ENCODE data around the gene PANK4. TPM values are rescaled to one million over a fixed set of nuclear protein-coding genes. Genes with fewer than 3 reads are reported as not detected.
"Not testable (repeated sequence)": the region's sequence is repeated elsewhere in the genome, so short reads cannot be mapped to it uniquely, and the experiment has no call there.

Gene PANK4
- total and polyA plus RNA-seq, 2 experiments from 2014 or later, result 18.5 to 21.3 TPM

GRCh38 chr1:2571348-2571747 is 45.0 kb upstream of the PANK4 start:
- peaks cover 10% of the 10 kb centered on the region for H3K4me1 ChIP-seq (ENCODE audit: insufficient read depth)
- 82% methylated on average over 9 of the region's 9 CpGs for WGBS (ENCODE audit: low lambda C conversion rate, missing lambda C conversion rate)
- no peaks in the 10 kb centered on the region for H3K27me3 ChIP-seq
- no peaks in the 10 kb centered on the region for H3K9me3 ChIP-seq (ENCODE audit: low read depth)
- no peak for DNase-seq (ENCODE audit: low spot score)
- no peak overlapping the region for H3K27ac ChIP-seq
- H3K4me3 ChIP-seq, result no peak overlapping the region
- no peaks in the 10 kb centered on the region for H3K9me2 ChIP-seq (replicated peaks; ENCODE audit: insufficient read depth)
- no peak overlapping the region for H3K4me2 ChIP-seq
- no peaks in the 10 kb centered on the region for H3K36me3 ChIP-seq (replicated peaks; ENCODE audit: insufficient read depth, low read depth)
- H3K79me2 ChIP-seq, result no peaks in the 10 kb centered on the region
- H4K20me1 ChIP-seq (ENCODE audit: insufficient read depth, poor library complexity, severe bottlenecking), result no peaks in the 10 kb centered on the region
- no peak for TF ChIP-seq EZH2 (IDR thresholded peaks at IDR 0.05; ENCODE audit: borderline replicate concordance)
- no peak for TF ChIP-seq EZH2phosphoT487 (IDR thresholded peaks at IDR 0.05; ENCODE audit: low read depth, severe bottlenecking, unreplicated experiment)
- TF ChIP-seq, protein P1, sequence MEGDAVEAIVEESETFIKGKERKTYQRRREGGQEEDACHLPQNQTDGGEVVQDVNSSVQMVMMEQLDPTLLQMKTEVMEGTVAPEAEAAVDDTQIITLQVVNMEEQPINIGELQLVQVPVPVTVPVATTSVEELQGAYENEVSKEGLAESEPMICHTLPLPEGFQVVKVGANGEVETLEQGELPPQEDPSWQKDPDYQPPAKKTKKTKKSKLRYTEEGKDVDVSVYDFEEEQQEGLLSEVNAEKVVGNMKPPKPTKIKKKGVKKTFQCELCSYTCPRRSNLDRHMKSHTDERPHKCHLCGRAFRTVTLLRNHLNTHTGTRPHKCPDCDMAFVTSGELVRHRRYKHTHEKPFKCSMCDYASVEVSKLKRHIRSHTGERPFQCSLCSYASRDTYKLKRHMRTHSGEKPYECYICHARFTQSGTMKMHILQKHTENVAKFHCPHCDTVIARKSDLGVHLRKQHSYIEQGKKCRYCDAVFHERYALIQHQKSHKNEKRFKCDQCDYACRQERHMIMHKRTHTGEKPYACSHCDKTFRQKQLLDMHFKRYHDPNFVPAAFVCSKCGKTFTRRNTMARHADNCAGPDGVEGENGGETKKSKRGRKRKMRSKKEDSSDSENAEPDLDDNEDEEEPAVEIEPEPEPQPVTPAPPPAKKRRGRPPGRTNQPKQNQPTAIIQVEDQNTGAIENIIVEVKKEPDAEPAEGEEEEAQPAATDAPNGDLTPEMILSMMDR (IDR thresholded peaks at IDR 0.05; ENCODE audit: poor library complexity), result no peak
- H2AFZ ChIP-seq, result no peak overlapping the region

DNA sequence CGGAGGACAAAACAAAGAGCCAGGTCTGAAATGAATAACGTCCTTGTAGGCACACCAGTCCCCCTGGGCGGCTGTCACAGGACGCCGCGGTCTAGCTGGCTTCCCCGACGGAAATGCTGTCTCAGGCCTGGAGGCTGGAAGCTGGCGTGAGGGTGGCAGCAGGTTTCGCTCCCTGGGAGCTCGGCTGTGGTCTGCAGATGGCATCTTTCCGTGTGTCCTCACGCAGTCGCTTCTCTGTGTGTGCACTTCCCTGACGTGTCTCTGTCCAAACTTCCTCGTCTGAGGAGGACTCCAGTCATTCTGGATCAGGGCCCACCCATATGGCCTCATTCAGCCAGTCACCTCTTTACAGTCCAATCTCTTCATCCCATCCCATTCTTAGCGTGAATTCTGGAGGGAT is 43.9 kb upstream of the PANK4 start:
- no peak overlapping the region for H3K4me3 ChIP-seq
- no peak overlapping the region for H2AFZ ChIP-seq
- TF ChIP-seq, protein P1 (IDR thresholded peaks at IDR 0.05; ENCODE audit: poor library complexity), result no peak
- TF ChIP-seq EZH2phosphoT487 (IDR thresholded peaks at IDR 0.05; ENCODE audit: low read depth, severe bottlenecking, unreplicated experiment) (no peak), EZH2 (IDR thresholded peaks at IDR 0.05; ENCODE audit: borderline replicate concordance) (no peak)
- H4K20me1 ChIP-seq (ENCODE audit: insufficient read depth, poor library complexity, severe bottlenecking), result no peaks in the 10 kb centered on the region
- no peaks in the 10 kb centered on the region for H3K9me3 ChIP-seq (ENCODE audit: low read depth)
- H3K36me3 ChIP-seq (replicated peaks; ENCODE audit: insufficient read depth, low read depth), result no peaks in the 10 kb centered on the region
- H3K27ac ChIP-seq, result no peak overlapping the region
- H3K27me3 ChIP-seq, result no peaks in the 10 kb centered on the region
- no peak for DNase-seq (ENCODE audit: low spot score)
- WGBS (ENCODE audit: low lambda C conversion rate, missing lambda C conversion rate), result 91% methylated on average over 17 of the region's 17 CpGs
- no peak overlapping the region for H3K4me2 ChIP-seq
- H3K4me1 ChIP-seq (ENCODE audit: insufficient read depth), result peaks cover 2% of the 10 kb centered on the region
- no peaks in the 10 kb centered on the region for H3K79me2 ChIP-seq
- no peaks in the 10 kb centered on the region for H3K9me2 ChIP-seq (replicated peaks; ENCODE audit: insufficient read depth)

DNA sequence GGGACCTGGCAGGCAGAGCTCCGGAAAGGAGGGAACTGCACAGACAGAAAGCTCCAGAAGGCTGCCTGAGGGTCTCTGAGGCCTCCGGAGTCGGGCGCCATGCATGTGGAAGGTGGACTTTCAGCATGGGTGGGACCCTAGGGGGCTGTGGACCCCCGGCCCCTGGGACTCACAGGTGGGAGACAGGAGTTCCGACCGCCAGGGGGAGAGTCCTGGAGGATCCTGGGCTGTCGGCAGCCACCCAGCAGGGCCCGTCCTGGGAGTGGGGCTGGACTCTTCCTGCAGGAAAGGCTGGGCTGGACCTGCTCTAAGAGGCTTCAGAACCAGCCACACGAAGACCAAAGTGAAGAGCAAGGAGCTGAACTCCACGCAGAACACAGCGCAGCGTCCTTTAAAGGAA is 43.3 kb upstream of the PANK4 start:
- not testable (repeated sequence) for H3K4me2 ChIP-seq; H3K4me3 ChIP-seq; H3K9me2 ChIP-seq (replicated peaks; ENCODE audit: insufficient read depth); H3K4me1 ChIP-seq (ENCODE audit: insufficient read depth); H2AFZ ChIP-seq; H3K79me2 ChIP-seq; DNase-seq (ENCODE audit: low spot score); H4K20me1 ChIP-seq (ENCODE audit: insufficient read depth, poor library complexity, severe bottlenecking); H3K36me3 ChIP-seq (replicated peaks; ENCODE audit: insufficient read depth, low read depth); H3K27me3 ChIP-seq; H3K27ac ChIP-seq; H3K9me3 ChIP-seq (ENCODE audit: low read depth)
- WGBS (ENCODE audit: low lambda C conversion rate, missing lambda C conversion rate), result 87% methylated on average over 13 of the region's 13 CpGs

GRCh38 chr1:2569060-2569459 is 42.7 kb upstream of the PANK4 start:
- Histone ChIP-seq H3K4me2 (no peak overlapping the region), H3K4me3 (no peak overlapping the region), H3K27me3 (no peaks in the 10 kb centered on the region), H3K36me3 (replicated peaks; ENCODE audit: insufficient read depth, low read depth) (no peaks in the 10 kb centered on the region), H3K9me2 (replicated peaks; ENCODE audit: insufficient read depth) (no peaks in the 10 kb centered on the region), H4K20me1 (ENCODE audit: insufficient read depth, poor library complexity, severe bottlenecking) (no peaks in the 10 kb centered on the region), H3K27ac (no peak overlapping the region), H3K4me1 (ENCODE audit: insufficient read depth) (no peaks in the 10 kb centered on the region), H3K9me3 (ENCODE audit: low read depth) (no peaks in the 10 kb centered on the region), H2AFZ (no peak overlapping the region), H3K79me2 (no peaks in the 10 kb centered on the region)
- no peak for TF ChIP-seq EZH2 (IDR thresholded peaks at IDR 0.05; ENCODE audit: borderline replicate concordance)
- TF ChIP-seq, protein P1 (IDR thresholded peaks at IDR 0.05; ENCODE audit: poor library complexity), result no peak
- no peak for TF ChIP-seq EZH2phosphoT487 (IDR thresholded peaks at IDR 0.05; ENCODE audit: low read depth, severe bottlenecking, unreplicated experiment)
- 73% methylated on average over 6 of the region's 17 CpGs for WGBS (ENCODE audit: low lambda C conversion rate, missing lambda C conversion rate)
- DNase-seq (ENCODE audit: low spot score), result no peak

DNA sequence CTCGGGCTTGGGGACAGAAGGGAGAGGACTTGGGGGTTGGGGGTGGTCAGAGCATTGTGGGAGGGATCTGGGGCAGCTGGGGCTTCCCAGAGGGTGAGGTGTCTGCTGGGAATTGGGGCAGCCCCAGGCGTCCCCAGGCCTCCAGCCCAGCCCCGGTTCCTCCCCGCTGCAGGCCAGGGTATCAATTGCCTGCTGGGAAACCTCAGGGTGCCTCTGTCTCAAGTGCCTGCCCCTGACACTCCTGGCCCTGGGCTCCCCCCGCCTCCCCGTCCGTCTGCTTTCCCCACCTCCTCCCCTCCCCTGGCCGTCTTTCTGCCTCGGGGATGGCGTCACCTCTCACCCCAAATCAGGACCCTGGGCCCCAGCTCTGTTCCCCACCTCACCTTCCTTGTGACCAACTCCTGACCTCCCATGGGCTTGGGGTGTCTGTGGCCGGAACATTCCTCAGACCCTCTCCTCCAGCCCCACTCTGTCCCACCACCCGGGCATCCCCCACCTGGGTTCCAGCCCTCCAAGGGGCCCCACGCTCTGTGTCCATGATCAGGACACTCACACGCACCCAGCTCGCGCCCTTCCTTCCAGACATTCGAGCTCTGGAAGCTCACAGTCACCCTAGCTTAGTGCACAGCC is 41.9 kb upstream of the PANK4 start:
- not testable (repeated sequence) for H3K9me2 ChIP-seq (replicated peaks; ENCODE audit: insufficient read depth); H2AFZ ChIP-seq; H3K4me1 ChIP-seq (ENCODE audit: insufficient read depth); H3K4me2 ChIP-seq; H3K27me3 ChIP-seq; H4K20me1 ChIP-seq (ENCODE audit: insufficient read depth, poor library complexity, severe bottlenecking); H3K36me3 ChIP-seq (replicated peaks; ENCODE audit: insufficient read depth, low read depth); DNase-seq (ENCODE audit: low spot score); H3K79me2 ChIP-seq; H3K27ac ChIP-seq; H3K4me3 ChIP-seq; H3K9me3 ChIP-seq (ENCODE audit: low read depth)
- WGBS (ENCODE audit: low lambda C conversion rate, missing lambda C conversion rate), result 93% methylated on average over 6 of the region's 17 CpGs
